ENCODE results near the gene GRIP2.

GRIP2 gene

DNA sequence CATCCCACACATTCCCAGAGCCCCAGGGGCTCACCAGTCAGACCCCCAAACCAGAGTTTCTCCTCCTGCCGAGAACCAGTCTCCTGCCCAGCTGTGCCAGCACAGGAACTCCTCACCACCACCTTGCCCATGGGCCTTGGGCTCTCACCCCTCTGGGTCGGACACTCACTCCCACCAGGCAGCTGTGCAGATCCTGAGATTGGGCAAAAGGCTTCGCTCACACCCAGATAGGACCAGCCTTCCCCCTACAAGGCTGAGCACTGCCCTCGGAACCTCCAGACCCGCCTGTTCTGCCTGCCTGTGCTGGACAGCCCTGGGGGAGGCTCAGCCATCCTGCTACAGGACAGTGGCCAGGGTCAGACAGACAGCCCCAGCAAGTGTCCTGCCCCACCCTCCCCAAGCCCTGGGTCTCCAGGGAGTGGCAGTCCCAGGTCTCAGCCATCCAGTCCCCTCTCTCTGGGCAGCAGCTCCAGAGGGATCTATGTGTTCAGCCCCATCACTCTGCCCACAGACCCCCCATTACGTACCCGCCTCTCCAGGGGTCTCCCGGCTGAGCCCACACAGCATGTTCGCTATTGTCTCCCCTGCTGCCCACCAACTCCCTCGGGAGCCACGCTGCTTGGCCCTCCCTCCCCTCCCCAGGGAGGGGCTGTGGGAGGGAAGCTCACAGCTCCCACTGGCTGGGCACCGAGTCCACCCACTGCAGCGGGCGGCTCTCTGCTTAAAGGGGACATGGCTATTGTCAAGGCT lies at the start of gene GRIP2:
TSS of gene GRIP2 (minus strand) at position 601 of the 750 bp plus-strand sequence. CDS start at position 567, 34 bp downstream.
- no peak for DNase-seq (ENCODE audit: low read depth)

DNA sequence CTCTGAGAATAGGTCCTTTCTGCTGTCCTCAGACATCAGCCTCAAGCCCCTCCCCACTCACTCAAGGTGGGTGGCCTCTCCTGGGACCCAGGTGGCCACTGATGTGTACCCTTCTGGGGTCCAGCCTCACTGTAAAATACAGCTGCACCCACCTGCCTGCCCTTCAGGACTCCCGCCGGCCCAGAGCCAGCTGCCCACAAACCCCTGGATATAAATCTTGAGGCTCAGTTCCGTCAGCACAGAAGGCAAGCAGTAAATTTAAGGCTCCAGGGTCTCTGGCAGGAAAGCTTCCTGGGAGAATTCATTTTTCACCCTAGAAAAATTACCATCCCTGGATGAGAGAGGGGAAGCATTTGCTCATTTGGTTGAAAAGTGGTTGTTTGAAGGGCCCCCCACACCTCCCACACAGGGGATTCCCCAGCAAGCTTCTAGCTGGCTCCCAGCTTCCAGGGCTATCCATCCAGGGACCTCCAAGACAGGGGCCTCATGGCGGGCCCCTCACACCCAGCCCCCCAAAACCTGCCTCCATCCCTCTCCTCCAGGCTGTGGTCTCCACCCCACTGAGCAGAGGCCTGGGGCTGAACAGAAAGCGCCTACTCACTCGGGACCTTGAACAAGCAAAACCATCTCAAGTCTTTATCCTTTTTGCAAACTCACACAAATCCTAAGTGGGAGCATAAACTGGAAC lies 48.4 kb upstream of the GRIP2 start:
- no peak for DNase-seq (ENCODE audit: low read depth)

DNA sequence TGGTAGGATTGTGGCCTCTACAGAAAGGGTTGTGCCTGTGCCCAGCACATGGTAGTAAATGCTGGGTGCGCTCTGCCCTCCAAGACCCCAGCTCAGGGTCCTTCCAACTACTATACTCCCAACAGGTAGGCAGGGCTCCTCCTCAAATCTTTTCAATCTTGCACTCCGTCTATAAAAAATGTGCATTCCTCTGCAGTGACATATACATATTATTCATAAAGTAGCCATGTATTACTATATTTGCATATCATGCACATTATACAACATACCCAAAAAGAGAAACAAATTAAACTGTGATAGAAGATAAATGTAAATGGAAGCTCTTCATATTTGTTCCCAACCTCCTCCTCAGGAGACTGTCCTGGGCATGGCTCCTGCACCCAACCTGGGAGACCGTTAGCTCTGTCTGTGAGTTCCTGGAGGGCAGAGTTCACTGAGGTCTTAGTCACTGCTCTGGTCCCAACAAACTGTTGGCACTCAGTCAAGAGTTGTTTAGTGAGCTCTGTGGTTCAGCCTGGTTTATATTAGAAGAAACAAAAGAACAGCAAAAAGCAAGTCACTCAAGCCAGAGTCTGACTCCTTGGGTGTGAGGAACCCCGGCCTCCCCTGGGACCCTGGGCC lies 47.7 kb upstream of the GRIP2 start:
- no peak for DNase-seq (ENCODE audit: low read depth)

DNA sequence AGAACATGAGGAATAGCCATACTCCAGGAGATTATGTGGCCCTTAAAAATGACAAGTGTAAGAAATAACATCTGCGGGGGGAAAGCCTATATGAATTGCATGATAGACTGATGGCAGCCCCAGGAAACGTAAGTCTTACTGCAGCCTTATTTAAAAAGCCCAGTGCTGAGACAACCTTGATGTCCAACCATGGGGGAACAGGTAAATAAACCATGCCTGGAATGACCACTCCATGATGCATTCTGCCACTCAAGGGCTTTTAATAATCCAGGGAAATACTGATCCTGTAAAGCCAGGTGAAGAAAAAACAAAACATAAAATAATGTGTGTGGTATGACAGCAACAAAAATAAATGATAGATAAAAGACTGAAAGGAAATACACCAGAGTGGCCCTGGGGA lies 46.5 kb upstream of the GRIP2 start:
- DNase-seq (ENCODE audit: low read depth): no peak

DNA sequence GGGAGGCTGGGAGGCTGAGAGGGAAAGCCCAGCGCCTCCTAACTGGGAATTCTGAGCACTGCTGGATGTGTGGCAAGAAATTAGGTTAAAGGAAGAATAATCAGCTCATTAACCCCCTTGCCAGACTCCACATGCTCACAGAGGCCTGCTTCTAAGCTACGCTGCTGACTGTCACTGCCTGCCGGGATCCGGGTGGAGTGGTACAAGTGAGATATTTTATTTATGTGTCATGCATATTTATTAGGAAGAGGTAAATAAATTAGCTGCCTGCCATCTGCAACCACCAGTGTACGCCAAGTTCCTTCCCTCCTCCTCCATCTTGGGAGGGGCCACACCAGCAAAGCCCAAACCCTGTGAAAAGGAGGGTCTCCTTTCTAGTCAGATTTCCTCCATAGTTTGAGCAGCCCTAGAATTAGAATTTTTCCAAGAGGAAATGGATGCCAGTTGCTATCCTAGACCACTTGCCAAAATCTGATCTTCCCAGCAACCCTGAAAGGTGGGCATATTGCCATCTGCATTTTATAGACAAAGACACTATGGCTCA lies 43.5 kb upstream of the GRIP2 start:
- no peak for DNase-seq (ENCODE audit: low read depth)

DNA sequence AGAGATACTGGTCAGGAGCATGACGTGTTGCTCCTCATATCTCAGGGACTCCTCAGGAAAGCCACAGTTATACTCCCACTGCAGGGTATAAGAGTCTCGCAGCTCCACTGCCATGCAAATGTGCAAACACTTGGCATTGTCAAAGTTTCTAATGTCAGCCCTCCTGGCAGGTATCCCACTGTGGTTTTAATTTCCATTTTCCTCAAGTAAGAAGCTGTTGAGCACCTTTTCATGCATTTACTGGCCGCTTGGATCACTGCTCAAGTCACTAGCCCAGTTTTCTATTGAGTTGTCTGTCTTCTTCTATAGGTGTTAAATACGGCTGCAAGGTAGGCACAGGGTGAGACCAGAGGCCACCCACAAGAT lies 41.9 kb upstream of the GRIP2 start:
- DNase-seq (ENCODE audit: low read depth): no peak

DNA sequence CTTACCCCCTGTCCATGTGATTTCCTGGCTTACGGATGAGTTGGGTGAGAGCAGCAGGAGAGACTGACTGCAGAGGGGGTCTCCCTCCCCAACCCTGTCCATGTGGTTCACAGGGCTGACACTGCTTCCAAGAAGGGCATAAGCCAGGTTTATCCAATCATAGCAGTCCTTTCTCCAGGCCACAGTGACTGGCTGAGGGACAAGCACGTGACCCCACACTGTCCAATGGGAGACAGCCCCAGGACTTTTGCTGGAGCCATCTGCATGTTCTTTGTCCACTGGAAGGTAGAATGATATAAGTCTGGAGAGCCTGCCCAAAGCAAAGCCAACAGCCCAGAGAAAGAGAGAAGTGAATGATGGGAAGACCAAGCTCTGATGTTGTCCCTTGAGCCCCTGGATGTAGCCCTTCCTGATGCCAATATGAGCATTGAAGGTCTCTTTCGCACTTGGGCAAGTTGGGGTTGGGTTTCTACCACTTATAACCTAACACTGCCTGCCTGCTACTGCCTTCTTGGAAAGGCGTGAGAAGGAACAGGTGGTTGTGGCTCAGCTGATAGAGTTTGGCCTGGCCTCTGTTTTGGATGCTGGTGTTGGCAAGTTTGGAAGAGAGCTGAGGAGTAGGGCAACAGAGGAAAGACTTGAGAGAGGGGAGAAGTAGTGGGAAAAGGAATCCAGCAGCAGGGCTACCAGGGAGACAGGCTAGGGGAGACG lies 41.3 kb upstream of the GRIP2 start:
- no peak for DNase-seq (ENCODE audit: low read depth)

DNA sequence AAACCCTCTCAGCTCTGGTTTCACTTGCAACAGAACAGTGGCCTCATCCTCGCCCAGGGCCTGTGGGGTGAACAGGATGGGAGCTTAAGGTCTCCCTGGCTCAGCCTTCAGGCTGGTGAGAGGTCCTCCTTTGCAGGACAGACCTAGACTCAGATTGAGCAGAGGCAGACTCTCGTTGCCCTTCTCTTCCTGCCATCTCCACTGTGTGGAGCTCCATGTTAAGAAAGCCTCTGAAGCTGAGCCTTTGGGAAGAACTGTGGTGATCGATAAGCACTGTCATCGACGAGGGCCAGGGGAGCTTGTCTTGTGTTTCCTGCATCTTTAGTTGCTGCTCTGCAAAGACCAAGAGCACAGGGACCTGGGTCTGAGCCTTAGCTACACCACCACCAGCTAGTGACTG lies 37.8 kb upstream of the GRIP2 start:
- DNase-seq (ENCODE audit: low read depth): no peak

DNA sequence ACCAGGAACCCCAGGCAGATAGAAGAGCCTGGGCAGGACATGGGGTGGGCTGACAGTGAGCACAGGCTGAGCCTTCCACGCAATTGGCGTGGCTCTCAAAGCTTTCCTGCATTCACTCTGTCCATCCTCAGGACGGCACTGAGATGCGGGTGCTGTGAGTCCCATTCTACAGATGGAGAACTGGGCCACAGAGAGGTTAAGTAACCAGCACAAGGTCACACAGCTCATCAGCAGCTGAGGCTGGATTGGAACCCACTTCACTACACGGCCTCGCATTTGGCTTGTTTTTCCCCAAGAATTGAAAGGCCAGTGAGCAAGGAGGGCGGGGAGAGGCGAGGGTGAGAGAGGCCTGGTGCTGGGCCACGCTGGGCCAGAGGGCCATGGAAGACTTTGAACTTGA lies 36.0 kb upstream of the GRIP2 start:
- no peak for DNase-seq (ENCODE audit: low read depth)

DNA sequence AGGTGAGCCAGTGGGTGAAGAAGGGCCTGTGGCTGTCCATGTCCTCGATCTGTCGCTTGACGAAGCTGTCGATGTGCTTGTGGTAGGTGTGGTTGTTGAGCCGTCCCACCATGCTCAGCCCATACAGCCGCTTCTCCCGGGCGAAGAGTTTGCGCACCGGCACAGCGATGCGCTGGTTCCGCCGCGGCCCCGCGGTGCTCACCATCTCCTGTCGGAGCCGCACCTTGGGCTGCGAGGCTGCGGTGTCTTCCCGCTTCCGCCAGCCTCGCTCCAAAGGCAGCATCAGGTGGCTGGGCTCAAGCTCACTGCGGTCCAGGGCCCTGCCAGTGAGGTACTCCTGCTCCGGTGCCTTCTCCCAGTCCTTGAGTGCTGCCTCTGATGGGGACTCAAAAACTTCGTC lies 34.0 kb upstream of the GRIP2 start:
- DNase-seq (ENCODE audit: low read depth): no peak

DNA sequence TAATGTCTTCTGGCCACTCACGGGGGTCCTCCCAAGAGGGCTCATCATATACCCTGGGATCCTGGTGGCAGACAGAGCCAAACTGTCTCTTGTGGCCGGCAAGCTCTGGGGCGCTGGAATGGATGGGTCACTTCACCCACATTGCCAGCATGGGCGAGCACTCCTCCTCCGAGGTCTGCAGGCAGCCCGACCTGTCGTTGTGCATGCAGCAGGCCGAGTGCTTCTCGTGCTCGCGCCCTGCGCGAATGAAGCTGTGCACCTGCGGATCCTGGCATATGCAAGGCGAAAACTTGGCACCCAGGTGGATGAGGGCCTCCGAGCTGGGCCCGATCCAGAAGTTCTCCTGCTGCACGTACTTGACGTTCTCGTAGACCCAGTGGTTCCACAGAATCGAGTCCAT lies 33.6 kb upstream of the GRIP2 start:
- no peak for DNase-seq (ENCODE audit: low read depth)

DNA sequence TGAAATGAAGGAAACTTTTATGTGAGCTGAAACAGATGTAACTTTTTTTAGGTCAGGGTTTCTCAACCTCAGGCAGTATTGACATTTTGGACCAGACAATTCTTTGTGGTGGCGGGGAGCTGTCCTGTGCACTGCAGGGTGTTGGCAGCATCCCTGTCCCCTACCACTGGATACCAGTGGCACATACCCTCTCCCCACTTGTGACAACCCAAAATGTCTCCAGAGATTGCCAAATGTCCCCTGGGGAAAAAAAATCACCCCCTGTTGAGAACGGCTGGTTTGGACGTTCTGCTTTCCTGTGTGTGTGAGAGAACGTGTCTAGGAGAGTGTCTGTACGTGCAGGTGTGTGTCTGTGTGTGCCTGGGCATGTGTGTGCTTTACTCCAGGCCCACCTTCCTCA lies 30.7 kb upstream of the GRIP2 start:
- DNase-seq (ENCODE audit: low read depth): no peak

DNA sequence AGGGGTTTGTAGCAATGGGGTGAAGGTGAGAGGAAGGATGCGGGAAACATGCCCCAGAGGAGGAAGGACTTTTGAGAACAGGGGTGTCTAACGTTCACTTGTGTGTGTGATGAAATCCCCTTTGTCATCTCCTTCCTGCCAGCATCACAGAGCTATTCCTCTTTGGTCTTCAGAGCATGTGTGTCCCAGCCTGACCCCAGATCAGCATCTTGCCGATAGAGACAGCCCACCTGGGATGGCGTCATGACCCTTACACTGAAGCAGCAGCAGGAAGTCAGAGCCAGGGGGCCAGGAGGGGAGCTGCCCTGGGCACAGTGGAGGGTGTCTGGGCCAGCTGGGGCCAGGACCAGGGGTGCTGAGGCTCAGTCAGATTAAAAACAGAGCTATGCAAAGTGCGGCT lies 29.9 kb upstream of the GRIP2 start:
- no peak for DNase-seq (ENCODE audit: low read depth)

DNA sequence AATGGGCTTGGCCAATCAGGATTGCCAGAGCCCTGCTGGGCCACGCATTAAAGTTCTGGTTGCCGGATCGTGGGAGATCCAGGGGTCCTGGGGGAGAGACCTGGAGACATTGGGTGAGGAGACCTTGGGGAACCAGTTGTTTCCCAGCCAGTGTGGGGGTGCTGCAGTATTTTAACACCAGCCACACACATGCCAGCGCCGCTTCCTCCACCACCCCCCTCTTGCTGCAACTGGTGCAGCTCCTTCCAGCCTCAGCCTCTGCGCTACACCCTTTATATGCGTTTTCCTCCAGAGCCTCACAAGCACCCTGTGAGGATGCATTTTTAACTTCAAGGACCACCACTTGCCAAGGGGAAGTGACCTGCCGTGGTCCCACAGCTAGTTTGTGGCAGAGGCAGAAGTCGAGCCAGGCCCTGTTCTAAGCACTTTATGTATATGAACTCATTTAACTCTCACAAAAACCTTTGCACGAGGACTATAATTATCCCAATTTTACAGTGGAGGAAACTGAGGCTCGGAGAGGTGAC lies 29.4 kb upstream of the GRIP2 start:
- no peak for DNase-seq (ENCODE audit: low read depth)

DNA sequence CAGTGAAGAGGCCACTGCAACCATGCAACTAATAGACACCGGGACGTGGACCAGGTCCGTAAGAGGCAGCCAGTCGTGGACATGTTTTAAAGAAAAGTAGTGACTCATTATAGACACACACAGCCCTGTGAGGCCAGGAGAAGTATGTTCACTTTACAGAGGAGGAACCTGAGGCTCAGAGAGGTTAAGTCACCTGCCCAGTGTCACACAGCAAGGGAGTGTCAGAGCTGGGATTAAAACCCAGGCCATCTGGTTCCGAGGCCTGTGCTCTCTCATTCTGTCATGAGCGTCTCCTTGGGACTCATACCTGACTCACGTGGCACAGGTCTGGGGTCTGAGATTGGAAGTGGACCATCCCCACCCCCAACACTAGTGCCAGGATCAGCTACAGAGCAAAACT lies 28.1 kb upstream of the GRIP2 start:
- DNase-seq (ENCODE audit: low read depth): no peak

DNA sequence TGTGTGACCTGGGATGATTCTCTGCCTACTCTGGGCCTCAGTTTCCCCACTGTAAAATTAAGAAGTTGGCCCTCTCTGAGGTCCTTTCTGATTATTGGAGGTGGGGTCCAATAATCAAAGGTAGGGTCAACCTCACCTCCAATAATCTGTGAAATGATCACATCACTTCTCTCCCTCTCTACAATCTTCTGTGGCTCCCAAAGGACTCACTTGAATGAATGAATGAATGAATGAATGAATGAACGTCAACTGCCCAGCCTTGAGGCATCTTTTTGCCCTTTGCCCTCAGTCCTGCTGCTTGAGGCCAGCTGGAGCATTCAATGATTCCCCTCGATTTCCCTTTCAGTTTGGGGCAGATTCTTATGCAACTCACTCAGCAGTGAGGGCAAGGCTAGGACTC lies 26.7 kb upstream of the GRIP2 start:
- DNase-seq (ENCODE audit: low read depth): no peak

DNA sequence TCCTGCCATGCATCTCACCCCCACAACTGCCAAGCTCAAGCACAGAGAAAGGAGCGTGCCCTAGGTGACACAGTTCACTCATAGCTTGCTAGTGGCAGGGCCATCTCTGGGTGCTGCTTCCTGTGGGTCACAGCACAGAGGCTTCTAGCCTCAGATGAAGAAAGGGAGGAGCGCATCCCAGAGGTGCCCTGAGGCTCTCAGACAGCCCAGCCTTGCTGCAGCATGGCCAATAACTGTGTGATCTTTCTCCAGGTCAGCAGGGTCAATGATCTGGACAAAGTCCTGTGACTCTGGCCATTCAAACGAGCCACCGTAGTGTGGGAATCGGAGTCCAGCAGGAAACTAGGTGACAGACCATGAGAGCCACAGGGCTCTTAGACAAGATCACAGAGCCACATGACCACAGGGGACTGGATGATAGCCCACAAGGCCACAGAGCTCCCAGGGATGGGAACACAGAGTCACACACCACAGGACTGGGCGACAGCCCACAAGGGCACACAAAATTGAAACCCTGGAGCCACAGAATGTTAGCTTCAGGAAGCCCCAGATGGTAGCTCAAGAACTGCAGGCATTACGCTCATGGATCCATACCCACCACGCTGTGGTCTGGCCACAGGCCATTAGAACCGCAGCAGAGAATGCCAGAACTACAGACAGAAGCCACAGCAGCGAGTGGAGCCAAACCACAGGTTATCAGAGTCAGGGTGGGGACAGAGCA lies 25.9 kb upstream of the GRIP2 start:
- DNase-seq (ENCODE audit: low read depth): no peak

DNA sequence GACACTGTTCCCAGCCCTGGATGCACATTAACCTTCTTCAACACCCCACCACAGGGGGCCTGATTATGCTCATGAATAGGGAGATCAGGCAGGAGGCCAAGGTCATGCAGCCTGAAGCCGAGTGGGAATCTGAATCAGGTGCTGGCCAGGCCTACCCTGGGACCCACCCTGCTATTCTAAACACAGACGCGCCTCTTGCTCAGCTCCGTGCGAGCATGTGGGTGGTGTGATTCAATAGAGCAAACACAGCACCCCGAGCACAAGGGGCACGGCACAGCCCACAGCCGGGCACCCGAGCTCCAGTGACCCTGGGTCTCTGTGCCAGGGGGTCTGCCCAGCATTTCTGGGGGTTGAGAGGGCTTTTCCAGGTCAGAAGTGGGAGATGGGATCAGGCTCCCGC lies 24.6 kb upstream of the GRIP2 start:
- DNase-seq (ENCODE audit: low read depth): no peak

DNA sequence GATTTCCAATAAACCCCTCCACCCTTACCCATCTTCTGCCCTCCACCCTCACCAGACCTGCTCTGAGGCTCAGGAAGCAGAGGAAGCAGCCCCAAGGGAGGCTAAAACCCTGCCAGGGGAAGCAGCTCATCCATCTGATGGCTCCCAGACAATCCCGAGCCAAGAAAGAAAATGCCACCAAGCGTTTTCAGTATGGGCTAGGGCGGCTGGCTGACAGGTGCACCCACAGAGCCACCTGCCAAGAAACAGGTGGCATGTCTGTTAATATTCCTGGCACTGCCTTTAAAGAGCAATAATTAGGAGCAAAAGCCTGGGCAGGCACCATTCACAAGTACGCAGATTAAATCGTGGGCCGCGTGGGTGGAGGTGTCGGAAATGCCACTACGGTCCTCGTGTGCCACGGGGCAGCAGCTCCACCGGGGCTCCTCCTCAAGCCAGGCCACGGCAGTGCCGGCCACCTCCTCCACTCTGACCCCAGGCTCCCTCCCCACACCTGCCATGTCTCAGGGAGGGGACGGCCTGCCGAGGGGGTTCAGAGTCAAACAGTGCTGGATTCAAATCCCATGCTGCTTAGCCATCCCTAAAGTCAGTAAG lies 23.9 kb upstream of the GRIP2 start:
- DNase-seq (ENCODE audit: low read depth): no peak

DNA sequence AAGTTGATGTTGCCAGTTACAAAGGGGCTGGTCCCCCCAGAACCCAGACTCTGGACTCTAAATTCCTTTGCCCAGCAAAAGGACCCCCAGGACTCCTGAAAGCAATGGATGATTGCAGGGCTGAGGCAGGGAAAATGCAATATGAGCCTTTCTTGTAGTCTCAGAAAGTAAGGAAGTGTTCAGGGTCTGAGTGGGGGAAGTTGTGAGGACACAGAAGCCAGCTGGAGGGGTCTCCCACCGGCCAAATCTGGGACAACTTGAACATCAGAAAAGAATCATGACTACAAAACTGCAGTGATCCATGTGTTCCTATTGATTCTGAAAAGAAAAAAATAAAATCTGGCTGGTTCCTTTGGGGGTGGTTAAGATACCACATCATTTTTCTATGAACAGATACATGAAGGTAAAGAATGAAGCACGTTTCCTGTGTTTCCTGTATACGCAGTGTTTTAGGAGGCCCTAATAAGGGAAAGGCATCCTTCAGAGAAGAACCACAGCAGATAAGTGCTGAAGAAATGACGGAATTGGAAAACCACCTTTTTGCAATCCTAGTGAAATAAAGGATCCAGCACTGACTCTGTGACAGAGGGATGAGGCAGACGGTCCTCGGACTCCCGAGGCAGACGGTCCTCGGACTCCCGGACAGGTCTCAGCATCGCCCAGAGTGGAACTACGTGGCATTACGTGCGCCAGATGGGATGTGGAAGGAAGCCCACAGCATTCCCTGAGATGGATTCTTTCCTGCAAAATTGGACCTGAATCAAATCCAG lies 22.2 kb upstream of the GRIP2 start:
- DNase-seq (ENCODE audit: low read depth): no peak
